MM.1S (cell line): ENCODE results near the gene TMEM225B.
"Not testable (repeated sequence)": the region's sequence is repeated elsewhere in the genome, so short reads cannot be mapped to it uniquely, and the experiment has no call there.

Experiments used
- DNase-seq: peaks from one replicate; pipeline ENCODE4 v3.0.0-alpha.2; 2015
- H2AFZ ChIP-seq: fragments of 300-600 bp; sonication (generic); 2 replicates; pipeline ENCODE4 v1.6.0; 2016; ENCODE audit warnings: antibody characterized with exemption, low read length
- H3F3A ChIP-seq: fragments of 300-600 bp; sonication (generic); 2 replicates; pipeline ENCODE4 v1.6.1; 2016; ENCODE audit warnings: mild to moderate bottlenecking, antibody characterized with exemption, low read length, moderate library complexity, mixed read lengths; ENCODE audit not compliant: insufficient read depth
- H3K27ac ChIP-seq: fragments of 300-600 bp; sonication (generic); 2 replicates; pipeline ENCODE4 v1.5.1; 2016; ENCODE audit warnings: mild to moderate bottlenecking, low read length
- H3K27me3 ChIP-seq: fragments of 300-600 bp; sonication (generic); replicated peaks from 2 replicates; pipeline ENCODE4 v1.6.0; 2016; ENCODE audit warnings: low read length; ENCODE audit not compliant: insufficient read depth
- H3K36me3 ChIP-seq: fragments of 300-600 bp; sonication (generic); replicated peaks from 2 replicates; pipeline ENCODE4 v1.6.1; 2016; ENCODE audit warnings: mild to moderate bottlenecking, low read length, mixed read lengths; ENCODE audit not compliant: insufficient read depth
- H3K4me1 ChIP-seq: fragments of 300-600 bp; sonication (generic); 2 replicates; pipeline ENCODE4 v1.6.1; 2016; ENCODE audit warnings: low read length, mixed read lengths
- H3K4me2 ChIP-seq: fragments of 300-600 bp; sonication (generic); 2 replicates; pipeline ENCODE4 v1.6.0; 2016; ENCODE audit warnings: low read depth, low read length
- H3K4me3 ChIP-seq: fragments of 300-600 bp; sonication (generic); 2 replicates; pipeline ENCODE4 v1.5.1; 2016; ENCODE audit warnings: low read length, mixed read lengths
- H3K79me2 ChIP-seq: fragments of 300-600 bp; sonication (generic); 2 replicates; pipeline ENCODE4 v1.6.1; 2016; ENCODE audit warnings: mixed run types, low read length, mixed read lengths
- H3K9ac ChIP-seq: fragments of 300-600 bp; sonication (generic); 2 replicates; pipeline ENCODE4 v1.6.1; 2016; ENCODE audit warnings: low read length, mixed read lengths
- H3K9me2 ChIP-seq: fragments of 300-600 bp; sonication (generic); replicated peaks from 2 replicates; pipeline ENCODE4 v1.6.1; 2016; ENCODE audit warnings: mild to moderate bottlenecking, low read length, mixed read lengths; ENCODE audit not compliant: insufficient read depth
- H3K9me3 ChIP-seq: fragments of 300-600 bp; sonication (generic); replicated peaks from 2 replicates; pipeline ENCODE4 v1.6.1; 2016; ENCODE audit warnings: mild to moderate bottlenecking, low read length, mixed read lengths; ENCODE audit not compliant: insufficient read depth
- H4K20me1 ChIP-seq: fragments of 300-600 bp; sonication (generic); 2 replicates; pipeline ENCODE4 v1.6.1; 2016; ENCODE audit warnings: mild to moderate bottlenecking, low read length, moderate library complexity, mixed read lengths; ENCODE audit not compliant: insufficient read depth
- CTCF ChIP-seq: fragments of 300-600 bp; sonication (generic); IDR thresholded peaks from 2 replicates; pipeline ENCODE4 v1.5.1; 2016; ENCODE audit warnings: antibody characterized with exemption, low read length, mixed read lengths
- EZH2 ChIP-seq: fragments of 300-600 bp; sonication (generic); optimal IDR thresholded peaks from 2 replicates; pipeline ENCODE3; 2017; ENCODE audit warnings: low read depth, mild to moderate bottlenecking, antibody characterized with exemption, low read length, mixed read lengths
- EZH2phosphoT487 ChIP-seq: fragments of 300-600 bp; sonication (generic); IDR thresholded peaks from 2 replicates; pipeline ENCODE4 v1.6.1; 2018; ENCODE audit warnings: antibody characterized with exemption, low read length

TMEM225B gene

GRCh38 chr7:99653269-99653668, 55.2 kb downstream of the TMEM225B start:
- H3K9me2 ChIP-seq, H3K79me2 ChIP-seq, H3F3A ChIP-seq, H3K4me2 ChIP-seq, H4K20me1 ChIP-seq, H3K9ac ChIP-seq, H3K27ac ChIP-seq, H3K4me3 ChIP-seq, H3K9me3 ChIP-seq, H3K27me3 ChIP-seq, H2AFZ ChIP-seq, H3K4me1 ChIP-seq, DNase-seq, H3K36me3 ChIP-seq: not testable (repeated sequence)

GRCh38 chr7:99653754-99654153, 55.7 kb downstream of the TMEM225B start:
- Histone ChIP-seq H3K4me1 (no peaks in the 10 kb centered on the region), H4K20me1 (no peaks in the 10 kb centered on the region), H3K9me2 (no peaks in the 10 kb centered on the region), H3K4me3 (no peak overlapping the region), H3K9ac (no peak overlapping the region), H2AFZ (no peak overlapping the region), H3K4me2 (no peak overlapping the region), H3K79me2 (no peaks in the 10 kb centered on the region), H3F3A (no peaks in the 10 kb centered on the region), H3K9me3 (no peaks in the 10 kb centered on the region), H3K27me3 (no peaks in the 10 kb centered on the region), H3K27ac (no peak overlapping the region), H3K36me3 (no peaks in the 10 kb centered on the region)
- no peak for TF ChIP-seq CTCF
- no peak for TF ChIP-seq EZH2phosphoT487
- TF ChIP-seq EZH2 = no peak
- no peak for DNase-seq

GRCh38 chr7:99654626-99655025, 56.6 kb downstream of the TMEM225B start:
- not testable (repeated sequence) for H3K4me2 ChIP-seq, H2AFZ ChIP-seq, H3K27ac ChIP-seq, H3K36me3 ChIP-seq, H3K9ac ChIP-seq, H4K20me1 ChIP-seq, DNase-seq, H3K79me2 ChIP-seq, H3K4me1 ChIP-seq, H3K9me2 ChIP-seq, H3K27me3 ChIP-seq, H3F3A ChIP-seq, H3K9me3 ChIP-seq, H3K4me3 ChIP-seq

GRCh38 chr7:99657879-99658278, 59.8 kb downstream of the TMEM225B start:
- DNase-seq, H3F3A ChIP-seq, H3K4me3 ChIP-seq, H3K79me2 ChIP-seq, H3K36me3 ChIP-seq, H3K27ac ChIP-seq, H3K4me2 ChIP-seq, H2AFZ ChIP-seq, H3K9me2 ChIP-seq, H3K4me1 ChIP-seq, H3K27me3 ChIP-seq, H3K9ac ChIP-seq, H3K9me3 ChIP-seq, H4K20me1 ChIP-seq: not testable (repeated sequence)
